22Rv1 (cell line): ENCODE results near the gene FLNA.

Experiments used
- ZFX ChIP-seq: fragments of 450-650 bp; IDR thresholded peaks from 2 replicates; pipeline ENCODE4 v1.6.1; 2017; ENCODE audit warnings: antibody characterized with exemption, borderline replicate concordance
- TF ChIP-seq, protein P1 (sequence below): fragments of 450-650 bp; IDR thresholded peaks from 2 replicates; pipeline ENCODE4 v1.5.1; 2017; ENCODE audit warnings: mild to moderate bottlenecking

DNA sequence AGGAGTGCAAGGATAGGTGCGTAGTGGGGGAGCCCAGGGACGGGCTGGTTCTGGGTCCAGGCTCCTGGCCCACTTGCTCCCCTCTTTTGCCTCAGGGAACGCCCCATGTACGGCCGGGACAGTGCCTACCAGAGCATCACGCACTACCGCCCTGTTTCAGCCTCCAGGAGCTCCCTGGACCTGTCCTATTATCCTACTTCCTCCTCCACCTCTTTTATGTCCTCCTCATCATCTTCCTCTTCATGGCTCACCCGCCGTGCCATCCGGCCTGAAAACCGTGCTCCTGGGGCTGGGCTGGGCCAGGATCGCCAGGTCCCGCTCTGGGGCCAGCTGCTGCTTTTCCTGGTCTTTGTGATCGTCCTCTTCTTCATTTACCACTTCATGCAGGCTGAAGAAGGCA, 6.4 kb upstream of the FLNA start:
- TF ChIP-seq, protein P1, sequence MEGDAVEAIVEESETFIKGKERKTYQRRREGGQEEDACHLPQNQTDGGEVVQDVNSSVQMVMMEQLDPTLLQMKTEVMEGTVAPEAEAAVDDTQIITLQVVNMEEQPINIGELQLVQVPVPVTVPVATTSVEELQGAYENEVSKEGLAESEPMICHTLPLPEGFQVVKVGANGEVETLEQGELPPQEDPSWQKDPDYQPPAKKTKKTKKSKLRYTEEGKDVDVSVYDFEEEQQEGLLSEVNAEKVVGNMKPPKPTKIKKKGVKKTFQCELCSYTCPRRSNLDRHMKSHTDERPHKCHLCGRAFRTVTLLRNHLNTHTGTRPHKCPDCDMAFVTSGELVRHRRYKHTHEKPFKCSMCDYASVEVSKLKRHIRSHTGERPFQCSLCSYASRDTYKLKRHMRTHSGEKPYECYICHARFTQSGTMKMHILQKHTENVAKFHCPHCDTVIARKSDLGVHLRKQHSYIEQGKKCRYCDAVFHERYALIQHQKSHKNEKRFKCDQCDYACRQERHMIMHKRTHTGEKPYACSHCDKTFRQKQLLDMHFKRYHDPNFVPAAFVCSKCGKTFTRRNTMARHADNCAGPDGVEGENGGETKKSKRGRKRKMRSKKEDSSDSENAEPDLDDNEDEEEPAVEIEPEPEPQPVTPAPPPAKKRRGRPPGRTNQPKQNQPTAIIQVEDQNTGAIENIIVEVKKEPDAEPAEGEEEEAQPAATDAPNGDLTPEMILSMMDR = no peak
- no peak for TF ChIP-seq ZFX
